ENCODE results near the gene DOCK6. TPM values are rescaled to one million over a fixed set of nuclear protein-coding genes. Genes with fewer than 3 reads are reported as not detected.

Gene DOCK6
- total RNA-seq, 1 experiment from 2014 or later: 82.4 TPM

DNA sequence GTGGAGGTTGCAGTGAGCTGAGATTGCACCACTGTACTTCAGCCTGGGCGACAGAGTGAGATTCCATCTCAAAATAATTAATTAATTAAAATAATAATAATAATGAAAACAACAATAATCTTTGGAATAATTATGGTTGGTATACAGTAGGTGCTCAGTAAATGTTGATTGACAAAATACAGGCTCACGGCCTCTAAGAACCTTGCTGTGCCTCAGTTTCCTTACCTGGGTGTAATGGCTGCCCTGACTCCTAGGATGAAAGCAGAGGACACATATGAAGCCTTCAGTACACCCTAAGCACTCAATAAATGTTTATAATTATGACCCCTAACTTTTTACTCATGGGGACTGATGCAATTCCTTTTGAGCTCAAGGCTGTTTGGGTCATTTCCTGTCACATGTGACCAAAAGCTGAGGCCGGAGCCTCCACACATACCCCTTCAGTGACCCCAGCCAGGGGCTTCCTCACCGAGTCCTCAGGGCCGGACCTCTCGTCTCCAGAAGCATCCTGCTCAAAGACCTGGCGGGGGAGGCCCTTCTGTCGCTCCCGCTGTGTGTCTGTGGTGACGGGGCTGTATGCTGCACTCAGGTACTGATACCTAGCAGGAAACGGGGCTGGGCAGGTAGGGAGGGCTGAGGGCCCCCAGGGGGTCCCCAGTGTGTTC is 10.5 kb downstream of the DOCK6 start:
- no peak overlapping the region for H3K4me3 ChIP-seq (replicated peaks in 1 of 2; ENCODE audit: low read depth in 1 of 2, low read length in 2 of 2)
- H4K20me1 ChIP-seq (ENCODE audit: insufficient read depth): no peaks in the 10 kb centered on the region
- no TSS peak for BruUV-seq (replicated peaks)

DNA sequence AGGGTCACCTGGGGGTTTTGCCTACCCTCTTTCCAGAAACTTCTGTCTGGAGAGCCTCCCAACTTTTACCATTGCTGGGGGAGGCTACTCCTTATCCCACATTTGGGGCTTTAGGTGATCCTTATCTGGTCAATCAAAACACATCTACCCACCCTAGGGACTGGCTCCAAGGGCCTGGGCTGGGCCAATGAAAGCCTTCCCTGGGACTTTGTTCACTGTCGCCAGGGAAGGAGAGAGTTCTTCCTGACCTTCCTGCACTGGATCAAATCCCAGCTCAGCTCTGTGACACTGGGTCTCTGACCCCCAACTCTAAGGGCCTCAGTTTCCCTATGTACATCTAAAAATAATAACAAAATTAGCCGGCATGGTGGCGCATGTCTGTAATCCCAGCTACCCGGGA is 11.1 kb downstream of the DOCK6 start:
- peaks cover 10% of the 10 kb centered on the region in 2 experiments; a peak in 3 of 4 replicates for H3K36me3 ChIP-seq (ENCODE audit: control insufficient read depth in 1 of 2, insufficient read depth in 2 of 2, low read length in 2 of 2)
- intact Hi-C loops (cut with micrococcal nuclease): no loop called here
- no peak for TF ChIP-seq SP1 (IDR thresholded peaks at IDR 0.05; ENCODE audit: low read depth)
- TF ChIP-seq SIN3A (IDR thresholded peaks at IDR 0.05; ENCODE audit: low read depth): no peak
- no peak for TF ChIP-seq CBX3 (IDR thresholded peaks at IDR 0.05; ENCODE audit: low read depth)
- TF ChIP-seq ELF1 (IDR thresholded peaks at IDR 0.05; ENCODE audit: borderline replicate concordance, low read depth): no peak
- no peak for TF ChIP-seq POLR2A (IDR thresholded peaks at IDR 0.05; ENCODE audit: borderline replicate concordance, extremely low read depth, insufficient read depth, insufficient read length)
- no peak for TF ChIP-seq EZH2phosphoT487 (IDR thresholded peaks at IDR 0.05; ENCODE audit: borderline replicate concordance)
- TF ChIP-seq, protein P1, sequence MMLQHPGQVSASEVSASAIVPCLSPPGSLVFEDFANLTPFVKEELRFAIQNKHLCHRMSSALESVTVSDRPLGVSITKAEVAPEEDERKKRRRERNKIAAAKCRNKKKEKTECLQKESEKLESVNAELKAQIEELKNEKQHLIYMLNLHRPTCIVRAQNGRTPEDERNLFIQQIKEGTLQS (IDR thresholded peaks at IDR 0.05): no peak
- TF ChIP-seq, protein P2, sequence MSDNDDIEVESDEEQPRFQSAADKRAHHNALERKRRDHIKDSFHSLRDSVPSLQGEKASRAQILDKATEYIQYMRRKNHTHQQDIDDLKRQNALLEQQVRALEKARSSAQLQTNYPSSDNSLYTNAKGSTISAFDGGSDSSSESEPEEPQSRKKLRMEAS (IDR thresholded peaks at IDR 0.05): no peak
- TF ChIP-seq ZFX (IDR thresholded peaks at IDR 0.05): no peak
- TF ChIP-seq, protein P3, sequence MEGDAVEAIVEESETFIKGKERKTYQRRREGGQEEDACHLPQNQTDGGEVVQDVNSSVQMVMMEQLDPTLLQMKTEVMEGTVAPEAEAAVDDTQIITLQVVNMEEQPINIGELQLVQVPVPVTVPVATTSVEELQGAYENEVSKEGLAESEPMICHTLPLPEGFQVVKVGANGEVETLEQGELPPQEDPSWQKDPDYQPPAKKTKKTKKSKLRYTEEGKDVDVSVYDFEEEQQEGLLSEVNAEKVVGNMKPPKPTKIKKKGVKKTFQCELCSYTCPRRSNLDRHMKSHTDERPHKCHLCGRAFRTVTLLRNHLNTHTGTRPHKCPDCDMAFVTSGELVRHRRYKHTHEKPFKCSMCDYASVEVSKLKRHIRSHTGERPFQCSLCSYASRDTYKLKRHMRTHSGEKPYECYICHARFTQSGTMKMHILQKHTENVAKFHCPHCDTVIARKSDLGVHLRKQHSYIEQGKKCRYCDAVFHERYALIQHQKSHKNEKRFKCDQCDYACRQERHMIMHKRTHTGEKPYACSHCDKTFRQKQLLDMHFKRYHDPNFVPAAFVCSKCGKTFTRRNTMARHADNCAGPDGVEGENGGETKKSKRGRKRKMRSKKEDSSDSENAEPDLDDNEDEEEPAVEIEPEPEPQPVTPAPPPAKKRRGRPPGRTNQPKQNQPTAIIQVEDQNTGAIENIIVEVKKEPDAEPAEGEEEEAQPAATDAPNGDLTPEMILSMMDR (IDR thresholded peaks at IDR 0.05 in 2 of 3, conservative IDR thresholded peaks at IDR 0.05 in 1 of 3; ENCODE audit: borderline replicate concordance in 1 of 3, insufficient read depth in 1 of 3, low read depth in 2 of 3, low read length in 2 of 3): no peak
- no peak for TF ChIP-seq FOSL1 (IDR thresholded peaks at IDR 0.05; ENCODE audit: low read depth)
- RAD21 ChIA-PET (ENCODE audit: low non-redundant PET in 1 of 2, low total read pairs in 2 of 2, uncharacterized antibody in 2 of 2, unreplicated experiment in 2 of 2): no interaction called here
- no peaks in the 10 kb centered on the region for H4K20me1 ChIP-seq (ENCODE audit: insufficient read depth)
- no peak overlapping the region for H3K27ac ChIP-seq (ENCODE audit: low read depth, low read length)
- no peak overlapping the region for H3K4me3 ChIP-seq (replicated peaks in 1 of 2; ENCODE audit: low read depth in 1 of 2, low read length in 2 of 2)
- POLR2A ChIA-PET: no interaction called here
- no peak overlapping the region for H2AFZ ChIP-seq (ENCODE audit: low read depth, low read length, poor library complexity, severe bottlenecking)
- peak; percentile 63; the same call in 1 of the 2 replicates for ATAC-seq
- DNase-seq (ENCODE audit: low read depth, low spot score): no peak
- no peaks in the 10 kb centered on the region for H3K9me3 ChIP-seq (ENCODE audit: control insufficient read depth in 1 of 2, insufficient read depth in 1 of 2, low read depth in 1 of 2, low read length in 2 of 2)
- no peak overlapping the region for H3K9ac ChIP-seq (ENCODE audit: low read length)
- no peaks in the 10 kb centered on the region for H3K27me3 ChIP-seq (ENCODE audit: insufficient read depth, low read length)
- CTCF ChIA-PET: no interaction called here
- no peaks in the 10 kb centered on the region for H3K4me1 ChIP-seq (ENCODE audit: control insufficient read depth in 1 of 2, insufficient read depth in 2 of 2, low read length in 2 of 2)
- no TSS peak for BruUV-seq (replicated peaks)
- no peaks in the 10 kb centered on the region for H3K79me2 ChIP-seq (ENCODE audit: insufficient read depth, low read length)
- no peak overlapping the region for H3K4me2 ChIP-seq (ENCODE audit: low read length)
- H3K9me2 ChIP-seq (ENCODE audit: insufficient read depth): no peaks in the 10 kb centered on the region

More for the DNA sequence above, 10.5 kb downstream of the DOCK6 start:
- no peak for ATAC-seq
- H3K27ac ChIP-seq (ENCODE audit: low read depth, low read length): no peak overlapping the region
- H2AFZ ChIP-seq (ENCODE audit: low read depth, low read length, poor library complexity, severe bottlenecking): no peak overlapping the region
- intact Hi-C loops (cut with micrococcal nuclease): no loop called here
- no peak overlapping the region for H3K4me2 ChIP-seq (ENCODE audit: low read length)
- H3K36me3 ChIP-seq (ENCODE audit: control insufficient read depth in 1 of 2, insufficient read depth in 2 of 2, low read length in 2 of 2): peaks cover 10% of the 10 kb centered on the region in 2 experiments; a peak in 3 of 4 replicates
- ChIA-PET POLR2A (no interaction called here), CTCF (no interaction called here), RAD21 (ENCODE audit: low non-redundant PET in 1 of 2, low total read pairs in 2 of 2, uncharacterized antibody in 2 of 2, unreplicated experiment in 2 of 2) (no interaction called here)
- no peaks in the 10 kb centered on the region for H3K9me3 ChIP-seq (ENCODE audit: control insufficient read depth in 1 of 2, insufficient read depth in 1 of 2, low read depth in 1 of 2, low read length in 2 of 2)
- H3K9me2 ChIP-seq (ENCODE audit: insufficient read depth): no peaks in the 10 kb centered on the region
- no peak for DNase-seq (ENCODE audit: low read depth, low spot score)
- no peak overlapping the region for H3K9ac ChIP-seq (ENCODE audit: low read length)
- H3K4me1 ChIP-seq (ENCODE audit: control insufficient read depth in 1 of 2, insufficient read depth in 2 of 2, low read length in 2 of 2): no peaks in the 10 kb centered on the region
- H3K27me3 ChIP-seq (ENCODE audit: insufficient read depth, low read length): no peaks in the 10 kb centered on the region
- no peaks in the 10 kb centered on the region for H3K79me2 ChIP-seq (ENCODE audit: insufficient read depth, low read length)
- TF ChIP-seq, protein P4, sequence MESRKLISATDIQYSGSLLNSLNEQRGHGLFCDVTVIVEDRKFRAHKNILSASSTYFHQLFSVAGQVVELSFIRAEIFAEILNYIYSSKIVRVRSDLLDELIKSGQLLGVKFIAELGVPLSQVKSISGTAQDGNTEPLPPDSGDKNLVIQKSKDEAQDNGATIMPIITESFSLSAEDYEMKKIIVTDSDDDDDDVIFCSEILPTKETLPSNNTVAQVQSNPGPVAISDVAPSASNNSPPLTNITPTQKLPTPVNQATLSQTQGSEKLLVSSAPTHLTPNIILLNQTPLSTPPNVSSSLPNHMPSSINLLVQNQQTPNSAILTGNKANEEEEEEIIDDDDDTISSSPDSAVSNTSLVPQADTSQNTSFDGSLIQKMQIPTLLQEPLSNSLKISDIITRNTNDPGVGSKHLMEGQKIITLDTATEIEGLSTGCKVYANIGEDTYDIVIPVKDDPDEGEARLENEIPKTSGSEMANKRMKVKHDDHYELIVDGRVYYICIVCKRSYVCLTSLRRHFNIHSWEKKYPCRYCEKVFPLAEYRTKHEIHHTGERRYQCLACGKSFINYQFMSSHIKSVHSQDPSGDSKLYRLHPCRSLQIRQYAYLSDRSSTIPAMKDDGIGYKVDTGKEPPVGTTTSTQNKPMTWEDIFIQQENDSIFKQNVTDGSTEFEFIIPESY (IDR thresholded peaks at IDR 0.05; ENCODE audit: extremely low read depth, insufficient replicate concordance, low read length): no peak
